Measurements from ENCODE around the gene PHF21B. TPM values are rescaled to one million over a fixed set of nuclear protein-coding genes. Genes with fewer than 3 reads are reported as not detected.
"Not testable (repeated sequence)": the region's sequence is repeated elsewhere in the genome, so short reads cannot be mapped to it uniquely, and the experiment has no call there.

The PHF21B gene
- total RNA-seq, 1 experiment from 2014 or later = not detected

DNA sequence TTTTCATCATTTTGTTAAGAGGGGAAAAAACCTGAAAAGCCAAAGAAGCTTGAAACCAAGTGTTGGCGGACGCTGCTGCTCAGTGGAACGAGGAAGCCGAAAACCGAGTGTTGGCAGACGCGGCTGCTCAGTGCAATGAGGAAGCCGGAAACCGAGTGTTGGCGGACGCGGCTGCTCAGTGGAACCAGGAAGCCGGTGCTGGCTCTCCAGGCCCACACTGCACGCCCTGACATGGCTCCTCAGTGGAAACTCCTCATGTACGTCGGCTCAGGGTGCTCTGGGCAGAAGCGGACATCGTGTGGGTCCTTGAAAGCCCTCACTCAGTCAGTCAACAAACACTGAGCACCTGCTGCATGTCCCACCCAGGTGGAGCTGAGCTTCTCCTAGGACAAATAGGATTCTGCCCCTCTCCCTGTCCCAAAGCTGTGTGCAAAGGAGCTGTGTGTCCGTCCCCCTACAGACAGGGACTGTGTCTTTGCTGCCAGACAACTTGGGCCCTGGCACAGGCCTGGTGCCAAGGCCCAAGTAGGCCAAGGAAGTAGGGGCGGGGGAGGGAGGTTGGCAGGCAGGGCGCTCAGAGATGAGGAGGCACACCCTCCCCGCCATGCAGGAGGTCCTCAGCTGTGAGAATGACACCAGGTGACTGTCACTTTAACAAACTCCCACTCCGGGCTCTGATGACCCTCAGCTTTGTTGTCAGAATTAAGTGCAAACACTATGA lies 37.3 kb downstream of the PHF21B start:
- DNase-seq (ENCODE audit: low read depth) = no peak
- in situ Hi-C loops (cut with HindIII; ENCODE audit: low pct_unique_long_range_greater_than_20kb, low sequenced_read_pairs) = no loop called here

DNA sequence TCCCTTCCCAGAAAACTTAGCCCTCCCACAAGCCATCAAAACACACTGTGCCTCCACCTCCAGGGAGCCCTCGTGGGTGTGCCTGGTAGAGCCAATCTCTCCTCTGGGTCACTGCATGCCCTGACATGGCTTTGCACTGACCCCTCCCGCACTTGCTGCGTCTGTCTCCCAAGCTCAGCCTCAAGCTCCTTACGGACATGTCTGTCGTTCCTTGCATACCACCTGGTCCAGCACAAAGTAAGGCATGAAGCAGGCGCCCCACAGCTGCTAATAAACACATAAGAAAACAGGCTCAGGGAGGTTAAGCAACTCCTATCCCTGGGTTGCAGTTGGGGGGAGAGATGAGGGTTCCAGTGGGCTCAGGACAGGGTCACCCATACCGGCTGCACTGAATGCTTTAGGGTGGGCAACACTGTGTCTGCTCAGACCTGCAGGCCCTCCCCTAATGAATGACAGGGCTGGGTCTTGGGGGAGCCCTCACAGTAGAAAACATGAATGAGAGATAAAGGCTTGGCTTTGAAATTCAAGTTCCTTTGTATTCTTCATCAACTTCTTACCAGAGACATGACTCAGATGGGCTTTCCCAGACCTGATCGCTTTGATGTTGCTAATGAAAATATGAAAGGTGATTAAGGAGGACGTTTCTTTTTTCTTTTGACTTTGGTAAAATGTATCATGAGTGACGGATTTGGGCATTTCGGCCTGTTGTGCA lies 38.0 kb downstream of the PHF21B start:
- DNase-seq (ENCODE audit: low read depth) = no peak
- in situ Hi-C loops (cut with HindIII; ENCODE audit: low pct_unique_long_range_greater_than_20kb, low sequenced_read_pairs) = no loop called here

DNA sequence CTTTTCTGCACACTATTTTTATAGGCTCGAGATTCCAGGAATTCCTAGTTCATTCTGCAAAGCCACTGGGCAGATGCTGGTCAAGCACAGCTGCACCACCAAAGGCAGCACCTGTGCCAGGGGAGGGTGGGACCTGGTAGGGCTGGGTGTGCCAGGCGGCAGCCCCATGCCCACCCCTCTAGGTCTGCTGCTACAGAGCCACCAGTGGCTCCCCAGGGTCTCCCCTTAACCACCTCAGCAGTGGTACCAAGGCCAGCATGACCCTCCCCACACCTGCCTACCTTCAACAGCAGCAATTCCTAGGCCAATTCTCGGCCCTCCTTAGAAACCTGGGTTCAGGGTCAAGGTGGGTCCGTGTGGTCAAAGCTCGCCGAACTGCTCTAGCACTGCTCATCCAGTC lies 39.5 kb downstream of the PHF21B start:
- in situ Hi-C loops (cut with HindIII; ENCODE audit: low pct_unique_long_range_greater_than_20kb, low sequenced_read_pairs) = no loop called here

GRCh38 chr22:44969817-44970216 lies 40.0 kb downstream of the PHF21B start:
- no peak for DNase-seq (ENCODE audit: low read depth)
- in situ Hi-C loops (cut with HindIII; ENCODE audit: low pct_unique_long_range_greater_than_20kb, low sequenced_read_pairs) = no loop called here

More for the DNA sequence above, 39.5 kb downstream of the PHF21B start:
- no peak for DNase-seq (ENCODE audit: low read depth)

GRCh38 chr22:44968736-44969135 lies 41.1 kb downstream of the PHF21B start:
- in situ Hi-C loops (cut with HindIII; ENCODE audit: low pct_unique_long_range_greater_than_20kb, low sequenced_read_pairs) = no loop called here
- no peak for DNase-seq (ENCODE audit: low read depth)

DNA sequence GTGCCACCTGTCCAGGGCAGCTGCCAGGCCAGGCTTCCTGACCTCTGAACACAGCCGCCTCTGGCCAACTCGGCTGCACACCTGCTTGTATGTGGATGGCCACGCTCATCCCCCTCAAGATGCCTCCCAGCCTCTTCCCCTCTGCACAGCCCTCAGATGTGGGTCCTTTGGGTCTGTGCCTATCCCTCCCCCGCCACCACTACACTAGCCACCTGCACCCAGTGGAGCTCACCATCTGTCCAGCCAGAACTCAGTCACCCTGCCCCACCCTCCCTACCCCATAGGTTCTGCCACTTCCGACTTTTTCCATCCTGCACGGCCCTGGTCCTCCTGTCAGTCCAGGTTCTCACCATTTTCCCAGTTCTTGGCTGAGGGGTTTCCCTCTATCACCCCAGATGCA lies 44.6 kb downstream of the PHF21B start:
- in situ Hi-C loops (cut with HindIII; ENCODE audit: low pct_unique_long_range_greater_than_20kb, low sequenced_read_pairs) = no loop called here
- no peak for DNase-seq (ENCODE audit: low read depth)

DNA sequence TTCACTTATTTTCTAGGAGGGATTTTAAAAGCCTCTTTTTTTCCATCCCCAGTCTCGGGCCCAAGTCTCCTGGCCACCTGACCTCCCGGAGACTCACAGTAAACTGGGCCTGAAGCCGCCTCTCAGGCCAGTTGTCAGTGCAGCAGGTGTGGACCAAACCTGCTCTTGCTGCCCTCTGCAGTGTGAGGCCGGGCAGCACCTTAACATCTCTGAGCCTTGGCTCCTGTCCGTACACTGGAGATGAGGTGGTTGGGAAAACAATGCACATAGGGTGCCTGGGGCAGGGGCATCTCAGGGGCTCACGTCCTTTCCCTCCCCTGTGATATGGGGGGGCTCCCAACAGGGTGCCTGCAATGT lies 45.1 kb downstream of the PHF21B start:
- in situ Hi-C loops (cut with HindIII; ENCODE audit: low pct_unique_long_range_greater_than_20kb, low sequenced_read_pairs) = no loop called here
- no peak for DNase-seq (ENCODE audit: low read depth)

GRCh38 chr22:44963832-44964721 lies 45.7 kb downstream of the PHF21B start:
- DNase-seq (ENCODE audit: low read depth) = no peak
- in situ Hi-C loops (cut with HindIII; ENCODE audit: low pct_unique_long_range_greater_than_20kb, low sequenced_read_pairs) = no loop called here

- DNase-seq (ENCODE audit: low read depth) = no peak
- in situ Hi-C loops (cut with HindIII; ENCODE audit: low pct_unique_long_range_greater_than_20kb, low sequenced_read_pairs) = no loop called here
These were observed 46.9 kb downstream of the PHF21B start for GRCh38 chr22:44962741-44963454.

- DNase-seq (ENCODE audit: low read depth); in situ Hi-C loops (cut with HindIII; ENCODE audit: low pct_unique_long_range_greater_than_20kb, low sequenced_read_pairs): not testable (repeated sequence)
These were observed 48.1 kb downstream of the PHF21B start for GRCh38 chr22:44961682-44962081.

DNA sequence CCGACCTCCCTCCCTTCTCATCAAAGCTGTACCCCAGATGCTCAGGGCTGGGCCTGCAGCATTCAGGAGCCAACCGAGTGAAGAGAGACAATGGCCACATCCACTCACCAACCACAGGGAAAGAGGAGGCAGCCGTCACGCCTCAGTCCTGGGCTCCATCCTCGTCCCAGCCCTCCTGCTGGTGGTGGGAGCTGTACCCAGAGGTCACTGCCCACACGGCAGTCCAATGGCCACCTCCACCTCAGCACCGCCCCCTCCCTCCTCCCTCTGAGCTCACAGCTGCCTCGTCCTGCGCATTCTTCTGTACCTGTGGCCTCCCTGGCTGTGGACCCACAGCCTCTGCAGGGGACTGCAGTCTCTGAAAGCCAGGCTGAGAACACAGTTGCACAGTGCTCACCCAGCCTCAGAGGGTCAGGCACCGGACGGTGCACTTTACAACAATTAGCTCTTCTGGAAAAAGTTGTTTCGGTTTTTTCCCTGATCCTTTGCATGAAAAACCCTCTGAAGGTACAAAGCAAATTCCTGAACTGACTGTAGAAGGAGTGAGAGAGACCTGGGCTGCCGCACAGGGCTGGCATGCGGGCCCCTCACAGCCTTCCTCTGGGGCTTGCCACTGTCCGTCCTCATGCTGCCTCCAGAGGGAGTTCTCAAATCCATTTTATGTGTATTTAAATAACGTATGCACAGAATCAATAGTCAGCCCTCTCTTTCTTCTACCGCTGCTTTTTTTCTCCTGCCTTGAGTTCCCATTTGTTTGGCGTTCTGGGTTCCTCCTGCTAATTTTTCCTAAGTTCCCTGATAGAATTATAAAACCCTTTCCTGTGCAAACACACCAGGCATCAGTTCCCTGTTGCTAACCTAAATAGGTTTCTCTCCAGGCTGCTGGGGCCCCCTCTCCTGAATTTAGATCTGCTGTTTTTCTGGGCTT lies 52.7 kb downstream of the PHF21B start:
- in situ Hi-C loops (cut with HindIII; ENCODE audit: low pct_unique_long_range_greater_than_20kb, low sequenced_read_pairs) = no loop called here
- no peak for DNase-seq (ENCODE audit: low read depth)

DNA sequence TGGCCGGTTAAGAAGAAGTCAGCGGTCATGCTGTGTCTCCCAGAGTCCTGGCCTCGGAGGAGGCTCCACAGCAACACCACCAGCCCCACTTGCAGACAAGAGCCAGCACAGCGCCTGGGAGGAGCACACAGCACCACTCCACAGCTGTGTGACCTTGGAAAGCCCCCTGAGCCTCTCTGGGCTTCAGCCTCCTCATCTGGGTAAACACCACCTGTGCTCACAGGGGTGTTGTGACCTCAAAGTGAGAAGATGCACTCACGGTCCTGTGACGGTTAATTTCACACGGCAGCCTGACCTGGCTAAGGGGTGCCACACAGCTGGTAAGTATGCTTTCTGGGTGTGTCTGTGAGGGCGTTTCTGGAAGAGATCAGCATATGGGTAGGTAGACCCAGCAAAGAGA lies 54.7 kb downstream of the PHF21B start:
- in situ Hi-C loops (cut with HindIII; ENCODE audit: low pct_unique_long_range_greater_than_20kb, low sequenced_read_pairs) = no loop called here
- DNase-seq (ENCODE audit: low read depth) = no peak

DNA sequence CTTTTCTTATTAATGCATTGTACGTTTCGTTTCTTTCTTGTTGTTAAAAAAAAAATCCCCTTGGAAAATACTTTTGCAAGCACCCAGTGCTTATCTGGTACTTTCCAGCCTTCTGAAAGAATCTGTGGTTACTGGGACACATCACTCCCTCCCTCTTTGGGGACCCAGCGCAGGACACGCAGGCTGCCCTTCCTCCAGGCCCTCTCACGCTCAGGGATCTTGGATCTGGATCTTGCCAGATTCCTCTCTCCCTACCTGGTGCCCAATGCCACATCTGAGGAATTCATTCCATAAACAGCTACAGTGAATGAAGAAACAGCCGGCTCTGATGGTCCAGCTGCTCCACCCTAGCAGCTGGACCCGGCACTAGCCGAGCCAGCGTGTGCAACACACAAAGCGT lies 55.7 kb downstream of the PHF21B start:
- in situ Hi-C loops (cut with HindIII; ENCODE audit: low pct_unique_long_range_greater_than_20kb, low sequenced_read_pairs) = no loop called here
- no peak for DNase-seq (ENCODE audit: low read depth)

DNA sequence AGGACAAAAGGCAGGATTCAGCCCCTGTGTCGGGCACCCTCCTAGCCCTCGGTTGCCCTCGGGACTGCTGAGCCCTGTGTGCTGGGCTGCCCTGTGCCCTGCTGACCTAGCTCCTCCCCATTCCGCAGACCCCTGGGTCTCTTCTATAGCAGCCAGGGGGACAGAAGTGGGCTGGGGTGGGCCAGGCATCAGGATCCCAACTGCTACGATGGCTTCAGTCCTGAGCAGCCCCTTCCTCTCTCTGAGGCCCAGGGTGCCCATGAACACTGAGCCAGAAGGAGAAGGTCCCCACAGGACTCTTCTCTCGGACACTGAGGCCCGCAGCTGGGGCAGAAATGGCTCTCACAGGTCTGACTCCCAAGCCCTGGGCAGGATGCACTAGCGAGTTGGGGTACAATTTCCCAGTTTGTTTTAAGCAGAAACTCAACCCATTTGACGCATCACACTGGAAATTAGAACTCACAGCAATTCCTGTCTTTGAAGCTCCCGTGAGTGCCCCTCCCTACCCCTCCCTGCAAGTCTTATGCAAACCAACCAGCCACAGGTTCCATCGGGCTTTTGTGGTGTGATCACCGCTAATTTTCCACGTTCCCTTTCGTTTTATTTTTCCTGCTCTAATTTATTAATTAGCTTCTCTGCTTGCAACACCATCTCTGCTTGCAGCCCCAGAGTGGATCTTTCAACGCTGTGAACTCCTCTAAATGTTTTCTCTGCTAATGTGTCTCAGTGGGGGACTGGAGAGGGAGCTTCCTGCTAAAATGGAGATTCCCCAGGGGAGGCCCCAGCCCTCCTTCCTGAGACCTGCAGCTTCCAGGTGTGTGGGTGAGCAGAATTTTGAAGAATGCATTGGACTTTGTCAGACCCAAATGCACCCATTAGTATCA lies 56.7 kb downstream of the PHF21B start:
- DNase-seq (ENCODE audit: low read depth) = no peak

GRCh38 chr22:44951510-44951816 lies 58.3 kb downstream of the PHF21B start:
- DNase-seq (ENCODE audit: low read depth) = no peak
- in situ Hi-C loops (cut with HindIII; ENCODE audit: low pct_unique_long_range_greater_than_20kb, low sequenced_read_pairs) = no loop called here

More for the DNA sequence above, 56.7 kb downstream of the PHF21B start:
- in situ Hi-C loops (cut with HindIII; ENCODE audit: low pct_unique_long_range_greater_than_20kb, low sequenced_read_pairs) = no loop called here

GRCh38 chr22:44950806-44951509 lies 58.8 kb downstream of the PHF21B start:
- in situ Hi-C loops (cut with HindIII; ENCODE audit: low pct_unique_long_range_greater_than_20kb, low sequenced_read_pairs) = no loop called here
- DNase-seq (ENCODE audit: low read depth) = no peak
